Neural progenitor cell (in vitro differentiated cells): ENCODE data around the gene BRD4. TPM values are rescaled to one million over a fixed set of nuclear protein-coding genes. Genes with fewer than 3 reads are reported as not detected.
A peak's percentile ranks its signal among the peaks of the same experiment; 100 is the strongest.

Experiments
- DNase-seq: peaks from one replicate; pipeline ENCODE4 v3.0.0-alpha.2; 2016; ENCODE audit warnings: low spot score
- H2AFZ ChIP-seq: fragments of 200-600 bp; sonication (generic); replicated peaks from 2 replicates; pipeline ENCODE4 v1.6.1; 2016; ENCODE audit warnings: antibody characterized with exemption
- H3F3A ChIP-seq: fragments of 200-600 bp; sonication (generic); 2 replicates; pipeline ENCODE4 v1.6.1; 2016; ENCODE audit warnings: antibody characterized with exemption, low read depth
- H3K27ac ChIP-seq: fragments of 200-600 bp; sonication (generic); 2 replicates; pipeline ENCODE4 v1.5.1; 2016; ENCODE audit warnings: mild to moderate bottlenecking
- H3K27me3 ChIP-seq: fragments of 200-600 bp; sonication (generic); 2 replicates; pipeline ENCODE4 v1.6.1; 2016; ENCODE audit warnings: mild to moderate bottlenecking, moderate library complexity
- H3K36me3 ChIP-seq: fragments of 200-600 bp; sonication (generic); 2 replicates; pipeline ENCODE4 v1.5.1; 2016
- H3K4me1 ChIP-seq: fragments of 200-600 bp; sonication (generic); 2 replicates; pipeline ENCODE4 v1.6.1; 2016; ENCODE audit warnings: mixed run types
- H3K4me2 ChIP-seq: fragments of 200-600 bp; sonication (generic); 2 replicates; pipeline ENCODE4 v1.6.1; 2016
- H3K4me3 ChIP-seq: fragments of 200-600 bp; sonication (generic); 2 replicates; pipeline ENCODE4 v1.5.1; 2016
- H3K79me2 ChIP-seq: fragments of 200-600 bp; sonication (generic); 2 replicates; pipeline ENCODE4 v1.6.1; 2016; ENCODE audit warnings: low read depth
- H3K9ac ChIP-seq: fragments of 200-600 bp; sonication (generic); 2 replicates; pipeline ENCODE4 v1.6.1; 2016
- H3K9me3 ChIP-seq: fragments of 200-600 bp; sonication (generic); 2 replicates; pipeline ENCODE4 v1.5.1; 2016; ENCODE audit warnings: low read depth
- H4K20me1 ChIP-seq: fragments of 200-600 bp; sonication (generic); 2 replicates; pipeline ENCODE4 v1.6.1; 2016; ENCODE audit warnings: low read depth
- H3K27ac Mint-ChIP-seq: 3 replicates; pipeline ENCODE4 v1.8.0; 2021; ENCODE audit warnings: mixed read lengths
- H3K27me3 Mint-ChIP-seq: 2 replicates; pipeline ENCODE4 v1.8.0; 2022; ENCODE audit warnings: low read depth, mild to moderate bottlenecking, inconsistent platforms, moderate library complexity, mixed read lengths; ENCODE audit not compliant: insufficient read depth
- H3K36me3 Mint-ChIP-seq: 3 replicates; pipeline ENCODE4 v1.8.0; 2021; ENCODE audit warnings: mixed read lengths
- H3K4me1 Mint-ChIP-seq: 3 replicates; pipeline ENCODE4 v1.8.0; 2021; ENCODE audit warnings: mixed read lengths
- H3K4me3 Mint-ChIP-seq: 3 replicates; pipeline ENCODE4 v1.8.0; 2021; ENCODE audit warnings: mild to moderate bottlenecking, moderate library complexity, mixed read lengths
- H3K9me3 Mint-ChIP-seq: 3 replicates; pipeline ENCODE4 v1.8.0; 2020; ENCODE audit warnings: mixed read lengths
- EZH2 ChIP-seq: fragments of 200-600 bp; sonication (generic); IDR thresholded peaks from 2 replicates; pipeline ENCODE4 v1.6.1; 2017; ENCODE audit warnings: antibody characterized with exemption, mild to moderate bottlenecking, moderate library complexity
- EZH2phosphoT487 ChIP-seq: fragments of 200-600 bp; sonication (generic); IDR thresholded peaks from 2 replicates; pipeline ENCODE4 v1.6.1; 2017; ENCODE audit warnings: antibody characterized with exemption
- total RNA-seq: library from RNA; depleted of rRNA; stranded (reverse); fragments of >200 nt; gene quantifications from 2 replicates; pipeline ENCODE4 v1.2.3, GENCODE V29; 2015; ENCODE audit warnings: low replicate concordance
- TF ChIP-seq, protein P1 (sequence below): fragments of 200-600 bp; sonication (generic); IDR thresholded peaks from 2 replicates; pipeline ENCODE4 v1.5.1; 2017; ENCODE audit warnings: antibody characterized with exemption, mild to moderate bottlenecking

BRD4 gene
- total RNA-seq, 1 donor from 2014 or later = 14.5 TPM

DNA sequence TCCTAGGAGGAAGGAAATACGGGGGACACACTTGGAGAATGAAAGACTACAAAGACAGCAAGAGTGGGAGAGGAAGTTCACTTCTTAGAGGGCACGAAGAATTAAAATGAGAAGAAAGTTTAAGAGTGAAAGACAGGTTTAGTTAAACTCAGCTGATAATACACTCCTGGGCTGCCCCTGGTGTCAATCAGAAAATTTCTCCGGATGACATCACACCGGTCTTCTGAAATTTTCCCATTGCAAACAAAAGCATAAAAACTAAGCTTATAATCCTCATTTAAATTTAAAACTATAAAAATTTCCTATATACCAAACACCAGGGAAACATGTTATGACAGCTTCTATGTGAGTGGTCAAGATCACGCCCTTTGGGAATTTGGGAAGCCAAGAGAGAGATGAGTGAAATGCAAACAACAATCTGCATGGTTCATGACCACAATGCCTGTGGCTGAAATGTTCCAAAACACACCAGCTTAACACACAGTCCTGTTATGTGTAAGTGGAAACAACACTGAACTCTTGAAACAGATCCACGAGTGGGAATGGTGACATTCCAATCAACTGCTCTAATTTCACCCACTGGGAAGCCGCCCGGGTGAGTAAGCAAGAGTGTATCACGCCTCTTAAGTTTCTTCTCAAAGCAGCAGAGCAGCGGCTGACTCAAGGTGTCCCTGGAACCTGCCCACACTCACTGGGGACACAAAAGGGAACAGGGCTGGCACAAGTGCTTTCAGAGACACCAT is 49.0 kb downstream of the BRD4 start:
- Mint-ChIP-seq H3K36me3 (no peaks in the 10 kb centered on the region), H3K27ac (no peak overlapping the region), H3K4me1 (peaks cover 88% of the 10 kb centered on the region), H3K9me3 (no peaks in the 10 kb centered on the region), H3K4me3 (no peak overlapping the region), H3K27me3 (peaks cover 3% of the 10 kb centered on the region)
- no peaks in the 10 kb centered on the region for H3K36me3 ChIP-seq
- no peaks in the 10 kb centered on the region for H3K9me3 ChIP-seq
- H3K4me2 ChIP-seq = no peak overlapping the region
- H2AFZ ChIP-seq = no peak overlapping the region
- TF ChIP-seq, protein P1, sequence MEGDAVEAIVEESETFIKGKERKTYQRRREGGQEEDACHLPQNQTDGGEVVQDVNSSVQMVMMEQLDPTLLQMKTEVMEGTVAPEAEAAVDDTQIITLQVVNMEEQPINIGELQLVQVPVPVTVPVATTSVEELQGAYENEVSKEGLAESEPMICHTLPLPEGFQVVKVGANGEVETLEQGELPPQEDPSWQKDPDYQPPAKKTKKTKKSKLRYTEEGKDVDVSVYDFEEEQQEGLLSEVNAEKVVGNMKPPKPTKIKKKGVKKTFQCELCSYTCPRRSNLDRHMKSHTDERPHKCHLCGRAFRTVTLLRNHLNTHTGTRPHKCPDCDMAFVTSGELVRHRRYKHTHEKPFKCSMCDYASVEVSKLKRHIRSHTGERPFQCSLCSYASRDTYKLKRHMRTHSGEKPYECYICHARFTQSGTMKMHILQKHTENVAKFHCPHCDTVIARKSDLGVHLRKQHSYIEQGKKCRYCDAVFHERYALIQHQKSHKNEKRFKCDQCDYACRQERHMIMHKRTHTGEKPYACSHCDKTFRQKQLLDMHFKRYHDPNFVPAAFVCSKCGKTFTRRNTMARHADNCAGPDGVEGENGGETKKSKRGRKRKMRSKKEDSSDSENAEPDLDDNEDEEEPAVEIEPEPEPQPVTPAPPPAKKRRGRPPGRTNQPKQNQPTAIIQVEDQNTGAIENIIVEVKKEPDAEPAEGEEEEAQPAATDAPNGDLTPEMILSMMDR = no peak
- no peak for TF ChIP-seq EZH2phosphoT487
- TF ChIP-seq EZH2 = no peak
- H3K4me3 ChIP-seq = no peak overlapping the region
- no peak for DNase-seq
- H3K9ac ChIP-seq = no peak overlapping the region
- peaks cover 100% of the 10 kb centered on the region for H4K20me1 ChIP-seq
- peaks cover 100% of the 10 kb centered on the region for H3K79me2 ChIP-seq
- H3K4me1 ChIP-seq = peaks cover 58% of the 10 kb centered on the region
- peaks cover 30% of the 10 kb centered on the region for H3F3A ChIP-seq
- H3K27me3 ChIP-seq = no peaks in the 10 kb centered on the region
- no peak overlapping the region for H3K27ac ChIP-seq

DNA sequence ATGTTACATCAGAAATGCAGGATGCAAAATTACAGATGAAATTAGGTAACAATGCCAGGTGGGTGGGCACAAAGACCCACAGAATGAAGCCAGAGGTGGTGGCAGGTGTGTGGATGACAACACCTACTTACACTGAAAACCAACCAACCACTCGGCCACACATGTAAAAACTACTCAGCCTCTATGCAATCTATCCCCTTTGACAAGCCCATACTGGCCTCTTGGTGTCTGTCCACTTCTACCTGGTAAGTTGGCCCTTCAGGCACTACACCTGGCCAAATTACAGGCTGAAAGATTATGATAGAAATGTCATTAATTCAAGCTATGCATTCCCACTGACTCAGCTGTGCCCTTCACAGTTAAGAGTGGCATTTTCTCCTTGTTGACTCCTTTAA is 50.0 kb downstream of the BRD4 start:
- Histone ChIP-seq H4K20me1 (peaks cover 100% of the 10 kb centered on the region), H3K79me2 (peaks cover 100% of the 10 kb centered on the region)

DNA sequence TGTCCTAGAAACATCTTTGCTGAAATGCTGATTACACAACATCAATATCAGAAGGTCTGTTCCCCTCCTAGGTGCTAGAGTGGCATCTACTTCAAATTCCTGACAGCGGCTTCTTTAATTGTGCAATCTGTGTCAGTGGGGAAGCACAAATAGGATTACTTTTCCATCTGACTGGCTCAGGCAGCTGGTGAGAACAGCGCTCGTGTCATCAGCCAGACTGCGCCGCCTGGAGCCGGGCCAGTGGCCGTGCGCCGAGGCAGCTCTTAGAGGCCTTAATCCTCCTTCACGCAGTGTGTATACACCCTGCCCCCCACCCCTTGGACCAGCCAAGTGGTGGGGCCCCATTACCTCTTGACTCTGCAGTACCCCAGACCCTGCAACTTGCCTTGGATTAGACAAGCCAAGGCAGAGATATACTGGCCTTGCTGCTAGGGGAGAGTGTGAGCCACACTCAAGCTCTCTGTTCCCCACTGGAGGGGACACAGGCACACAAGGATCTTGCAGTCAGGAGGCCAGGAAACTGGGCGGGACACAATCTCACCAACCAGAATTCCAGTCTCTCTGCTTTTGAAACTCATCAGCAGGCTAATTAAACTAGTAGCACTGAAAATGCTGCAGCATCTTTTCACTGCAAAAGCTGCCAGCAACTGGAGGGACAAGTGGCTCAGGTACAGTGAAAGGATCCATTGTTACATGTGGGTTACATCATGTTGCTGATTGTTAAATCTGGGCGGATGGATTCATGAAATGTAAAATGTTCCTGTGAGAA is 51.2 kb downstream of the BRD4 start:
- H2AFZ ChIP-seq = no peak overlapping the region
- H3K9ac ChIP-seq = no peak overlapping the region
- Mint-ChIP-seq H3K4me1 (peaks cover 77% of the 10 kb centered on the region), H3K9me3 (no peaks in the 10 kb centered on the region), H3K4me3 (peak overlapping the region; percentile 59), H3K27me3 (peaks cover 3% of the 10 kb centered on the region), H3K27ac (peak overlapping the region; percentile 92), H3K36me3 (no peaks in the 10 kb centered on the region)
- peak overlapping the region; percentile 75 for H3K4me2 ChIP-seq
- DNase-seq = peak; percentile 96
- no peaks in the 10 kb centered on the region for H3K27me3 ChIP-seq
- peaks cover 52% of the 10 kb centered on the region for H3K4me1 ChIP-seq
- H4K20me1 ChIP-seq = peaks cover 100% of the 10 kb centered on the region
- H3K36me3 ChIP-seq = no peaks in the 10 kb centered on the region
- TF ChIP-seq EZH2phosphoT487 (no peak), EZH2 (no peak)
- TF ChIP-seq, protein P1 = peak; percentile 43
- H3K4me3 ChIP-seq = peak overlapping the region; percentile 37
- H3K9me3 ChIP-seq = no peaks in the 10 kb centered on the region
- peaks cover 100% of the 10 kb centered on the region for H3K79me2 ChIP-seq
- H3K27ac ChIP-seq = peak overlapping the region; percentile 94
- peaks cover 30% of the 10 kb centered on the region for H3F3A ChIP-seq

More for the DNA sequence above, 50.0 kb downstream of the BRD4 start:
- TF ChIP-seq, protein P1 = no peak
- TF ChIP-seq EZH2phosphoT487 (no peak), EZH2 (no peak)
- peaks cover 30% of the 10 kb centered on the region for H3F3A ChIP-seq
- H3K9me3 ChIP-seq = no peaks in the 10 kb centered on the region
- Mint-ChIP-seq H3K4me1 (peaks cover 78% of the 10 kb centered on the region), H3K27me3 (peaks cover 3% of the 10 kb centered on the region), H3K9me3 (no peaks in the 10 kb centered on the region), H3K36me3 (no peaks in the 10 kb centered on the region), H3K27ac (peak overlapping the region; percentile 89), H3K4me3 (no peak overlapping the region)
- no peaks in the 10 kb centered on the region for H3K36me3 ChIP-seq
- H3K4me3 ChIP-seq = no peak overlapping the region
- H3K4me1 ChIP-seq = peaks cover 58% of the 10 kb centered on the region
- peak overlapping the region; percentile 75 for H3K4me2 ChIP-seq
- H3K9ac ChIP-seq = no peak overlapping the region
- H2AFZ ChIP-seq = no peak overlapping the region
- H3K27ac ChIP-seq = peak overlapping the region; percentile 94
- no peak for DNase-seq
- H3K27me3 ChIP-seq = no peaks in the 10 kb centered on the region
